GM12892 (cell line): Measurements from ENCODE around the gene CCDC190.
"Not testable (repeated sequence)": the region's sequence is repeated elsewhere in the genome, so short reads cannot be mapped to it uniquely, and the experiment has no call there.

Experiments used
- DNase-seq: peaks from one replicate; pipeline ENCODE4 v3.0.0; 2011; ENCODE audit not compliant: insufficient read length
- FAIRE-seq: peaks from 2 replicates; lab custom pipeline; 2011; peaks lifted over from hg19 to GRCh38; lab: Jason Lieb, UNC
- POLR2A ChIP-seq: IDR thresholded peaks from 2 replicates; pipeline ENCODE4 v1.6.1; 2011; ENCODE audit warnings: low read depth, low read length, control low read depth
- POLR2AphosphoS5 ChIP-seq: IDR thresholded peaks from 2 replicates; pipeline ENCODE4 v1.6.1; 2011; ENCODE audit warnings: low read depth, low read length, control low read depth
- TAF1 ChIP-seq: IDR thresholded peaks from 2 replicates; pipeline ENCODE4 v1.6.1; 2011; ENCODE audit warnings: low read depth, mild to moderate bottlenecking, control low read depth, low read length, borderline replicate concordance

The CCDC190 gene

GRCh38 chr1:162823231-162823630 is 37.7 kb downstream of the CCDC190 start:
- DNase-seq: no peak
- FAIRE-seq: no peak
- TF ChIP-seq TAF1 (no peak), POLR2A (no peak), POLR2AphosphoS5 (no peak)

GRCh38 chr1:162822391-162823200 is 38.4 kb downstream of the CCDC190 start:
- TF ChIP-seq POLR2A (no peak), TAF1 (no peak)
- no peak for DNase-seq
- no peak for FAIRE-seq

- DNase-seq, FAIRE-seq: not testable (repeated sequence)
Observed at GRCh38 chr1:162818666-162819065, 42.3 kb downstream of the CCDC190 start.

GRCh38 chr1:162818136-162818535 is 42.8 kb downstream of the CCDC190 start:
- not testable (repeated sequence) for FAIRE-seq

GRCh38 chr1:162812357-162812756 is 48.6 kb downstream of the CCDC190 start:
- not testable (repeated sequence) for DNase-seq, FAIRE-seq

More at GRCh38 chr1:162818136-162818535, 42.8 kb downstream of the CCDC190 start:
- DNase-seq: not testable (repeated sequence)

- DNase-seq, FAIRE-seq: not testable (repeated sequence)
Observed at GRCh38 chr1:162807503-162807902, 53.5 kb downstream of the CCDC190 start.
